ENCODE results near the gene SNW1. TPM values are rescaled to one million over a fixed set of nuclear protein-coding genes. Genes with fewer than 3 reads are reported as not detected.
A peak's percentile ranks its signal among the peaks of the same experiment; 100 is the strongest.

Gene SNW1
- total and polyA plus RNA-seq, 2 of the 13 experiments (the other 11 are each of a cell fraction or from before 2014, with no cell fraction given), result 23.2 to 65.8 TPM

DNA sequence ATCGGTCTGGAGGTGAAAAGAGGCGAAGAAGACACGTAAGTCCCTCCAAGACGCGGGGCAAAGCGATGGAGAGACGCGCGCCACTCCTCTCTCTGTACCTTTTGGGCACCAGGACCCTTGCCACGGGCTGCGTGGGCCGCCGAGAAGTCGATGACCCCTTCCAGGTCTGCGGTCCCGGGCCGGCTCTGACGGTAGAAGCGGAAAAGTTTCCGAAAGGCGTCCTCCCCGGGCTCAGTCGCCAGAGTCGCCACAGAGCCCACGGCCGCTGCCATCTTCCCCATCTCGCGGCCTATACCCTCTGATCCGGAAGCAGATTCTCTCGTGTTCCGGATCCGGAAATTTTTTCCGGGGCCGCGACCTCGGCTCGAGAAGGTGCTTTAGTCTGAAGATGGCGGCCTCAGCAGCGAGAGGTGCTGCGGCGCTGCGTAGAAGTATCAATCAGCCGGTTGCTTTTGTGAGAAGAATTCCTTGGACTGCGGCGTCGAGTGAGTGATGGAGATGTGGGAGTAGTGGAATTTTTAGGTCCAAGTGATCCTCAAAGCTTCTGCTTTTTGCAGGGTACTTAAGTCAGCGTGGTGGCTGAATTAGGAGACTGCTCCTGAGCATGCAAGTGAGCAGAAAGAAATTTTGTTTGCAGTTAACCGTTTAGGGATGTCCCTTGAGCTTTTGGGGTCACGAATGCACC lies 53.1 kb downstream of the SNW1 start, which contains the start of the genes ALKBH1 and SLIRP (continued):
- TF ChIP-seq YEATS4 (CRISPR knock-in tag; IDR thresholded peaks at IDR 0.05; ENCODE audit: borderline replicate concordance) (peak; percentile 77), HES4 (CRISPR knock-in tag; IDR thresholded peaks at IDR 0.05; ENCODE audit: borderline replicate concordance) (no peak; the same call in 1 of the 2 replicates), ZNF589 (CRISPR knock-in tag; conservative IDR thresholded peaks at IDR 0.05) (no peak), ZBTB10 (CRISPR knock-in tag; IDR thresholded peaks at IDR 0.05; ENCODE audit: borderline replicate concordance) (0 out of 2 replicates have a peak, but pooled peaks have one; percentile 30), NFIB (CRISPR knock-in tag; IDR thresholded peaks at IDR 0.05; ENCODE audit: borderline replicate concordance) (no peak), ZBTB25 (CRISPR knock-in tag; IDR thresholded peaks at IDR 0.05) (peak; percentile 26; the same call in 1 of the 2 replicates), ZNF274 (CRISPR knock-in tag; IDR thresholded peaks at IDR 0.05) (0 out of 2 replicates have a peak, but pooled peaks have one; percentile 48), ZNF670 (CRISPR knock-in tag; IDR thresholded peaks at IDR 0.05; ENCODE audit: borderline replicate concordance) (0 out of 2 replicates have a peak, but pooled peaks have one; percentile 50), SNAPC2 (CRISPR knock-in tag; IDR thresholded peaks at IDR 0.05) (peak; percentile 77; the same call in 1 of the 2 replicates), XBP1 (CRISPR knock-in tag; IDR thresholded peaks at IDR 0.05) (no peak), YEATS2 (CRISPR knock-in tag; IDR thresholded peaks at IDR 0.05; ENCODE audit: borderline replicate concordance) (peak; percentile 90; the same call in 1 of the 2 replicates), ZSCAN9 (CRISPR knock-in tag; IDR thresholded peaks at IDR 0.05; ENCODE audit: borderline replicate concordance) (0 out of 2 replicates have a peak, but pooled peaks have one; percentile 61), XRCC5 (optimal IDR thresholded peaks at IDR 0.05; ENCODE audit: low read length) (peak; percentile 8), ZNF556 (CRISPR knock-in tag; IDR thresholded peaks at IDR 0.05; ENCODE audit: borderline replicate concordance) (no peak), POLR2G (IDR thresholded peaks at IDR 0.05; ENCODE audit: low read depth, low read length) (peak; percentile 98), IKZF4 (CRISPR knock-in tag; IDR thresholded peaks at IDR 0.05; ENCODE audit: borderline replicate concordance, low read depth, not compliant biosample characterization) (peak; percentile 64), ZBTB38 (CRISPR knock-in tag; IDR thresholded peaks at IDR 0.05) (no peak), MLLT10 (CRISPR knock-in tag; IDR thresholded peaks at IDR 0.05) (no peak), ZNF530 (CRISPR knock-in tag; IDR thresholded peaks at IDR 0.05; ENCODE audit: low read depth) (peak; percentile 80; the same call in 1 of the 2 replicates)
- TF ChIP-seq, protein P1, sequence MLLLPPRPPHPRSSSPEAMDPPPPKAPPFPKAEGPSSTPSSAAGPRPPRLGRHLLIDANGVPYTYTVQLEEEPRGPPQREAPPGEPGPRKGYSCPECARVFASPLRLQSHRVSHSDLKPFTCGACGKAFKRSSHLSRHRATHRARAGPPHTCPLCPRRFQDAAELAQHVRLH (CRISPR knock-in tag; IDR thresholded peaks at IDR 0.05; ENCODE audit: borderline replicate concordance, low read depth), result 0 out of 2 replicates have a peak, but pooled peaks have one; percentile 16
- TF ChIP-seq, protein P2, sequence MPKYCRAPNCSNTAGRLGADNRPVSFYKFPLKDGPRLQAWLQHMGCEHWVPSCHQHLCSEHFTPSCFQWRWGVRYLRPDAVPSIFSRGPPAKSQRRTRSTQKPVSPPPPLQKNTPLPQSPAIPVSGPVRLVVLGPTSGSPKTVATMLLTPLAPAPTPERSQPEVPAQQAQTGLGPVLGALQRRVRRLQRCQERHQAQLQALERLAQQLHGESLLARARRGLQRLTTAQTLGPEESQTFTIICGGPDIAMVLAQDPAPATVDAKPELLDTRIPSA (CRISPR knock-in tag; IDR thresholded peaks at IDR 0.05; ENCODE audit: borderline replicate concordance), result 0 out of 2 replicates have a peak, but pooled peaks have one; percentile 72
- TF ChIP-seq, protein P3, sequence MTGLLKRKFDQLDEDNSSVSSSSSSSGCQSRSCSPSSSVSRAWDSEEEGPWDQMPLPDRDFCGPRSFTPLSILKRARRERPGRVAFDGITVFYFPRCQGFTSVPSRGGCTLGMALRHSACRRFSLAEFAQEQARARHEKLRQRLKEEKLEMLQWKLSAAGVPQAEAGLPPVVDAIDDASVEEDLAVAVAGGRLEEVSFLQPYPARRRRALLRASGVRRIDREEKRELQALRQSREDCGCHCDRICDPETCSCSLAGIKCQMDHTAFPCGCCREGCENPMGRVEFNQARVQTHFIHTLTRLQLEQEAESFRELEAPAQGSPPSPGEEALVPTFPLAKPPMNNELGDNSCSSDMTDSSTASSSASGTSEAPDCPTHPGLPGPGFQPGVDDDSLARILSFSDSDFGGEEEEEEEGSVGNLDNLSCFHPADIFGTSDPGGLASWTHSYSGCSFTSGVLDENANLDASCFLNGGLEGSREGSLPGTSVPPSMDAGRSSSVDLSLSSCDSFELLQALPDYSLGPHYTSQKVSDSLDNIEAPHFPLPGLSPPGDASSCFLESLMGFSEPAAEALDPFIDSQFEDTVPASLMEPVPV (CRISPR knock-in tag; IDR thresholded peaks at IDR 0.05), result 0 out of 2 replicates have a peak, but pooled peaks have one; percentile 61
